B cell (primary cell): ENCODE results near the gene SLC22A15. TPM values are rescaled to one million over a fixed set of nuclear protein-coding genes. Genes with fewer than 3 reads are reported as not detected.

Experiments
- ATAC-seq: fragments of 200-7000 bp; cut with Tn5 transposase; one replicate; pipeline ENCODE4 v1.10.0; 2021; ENCODE audit warnings: low read depth, mild to moderate bottlenecking, moderate number of reproducible peaks, moderate library complexity
- CTCF ChIA-PET: fragments of 350-600 bp; sonication (Branson Sonifier 250); formaldehyde crosslinking; loops from one replicate; lab custom pipeline; 2021; ENCODE audit warnings: antibody characterized with exemption, inconsistent platforms; lab: Charles Lee
- POLR2A ChIA-PET: fragments of 350-600 bp; sonication (Branson Sonifier 250); formaldehyde crosslinking; loops from one replicate; lab custom pipeline; 2021; ENCODE audit warnings: antibody characterized with exemption; lab: Charles Lee
- DNase-seq: peaks from one replicate; pipeline ENCODE4 v3.0.0; 2013
- H2AFZ ChIP-seq: 2 replicates; pipeline ENCODE4 v1.6.1; 2012; ENCODE audit warnings: mild to moderate bottlenecking, low read depth, low read length; ENCODE audit not compliant: insufficient read depth, poor library complexity, severe bottlenecking
- H3K27ac ChIP-seq, 2 donors: 1 replicate in 1 of 2; 2 replicates in 1 of 2; pipeline ENCODE4 v1.5.1; 2012 to 2013; ENCODE audit warnings: low read length in 2 of 2, mild to moderate bottlenecking in 2 of 2, moderate library complexity in 1 of 2
- H3K27me3 ChIP-seq, 4 experiments: fragments of 200-600 bp in 1 of 4; sonication (generic) in 1 of 4; replicated peaks in 1 of 4; 1 replicate in 2 of 4; 2 replicates in 2 of 4; pipeline versions ENCODE4 v1.6.1 to v1.7.0; 2013 to 2016; ENCODE audit warnings: low read length in 3 of 4, mild to moderate bottlenecking in 2 of 4, mixed read lengths in 1 of 4, moderate library complexity in 1 of 4; ENCODE audit not compliant: insufficient read depth in 4 of 4, control insufficient read depth in 3 of 4; ENCODE audit errors: control extremely low read depth in 1 of 4
- H3K36me3 ChIP-seq, 2 experiments: replicated peaks in 1 of 2; 1 replicate in 1 of 2; 2 replicates in 1 of 2; pipeline versions ENCODE4 v1.6.1 to v1.7.1; 2013; ENCODE audit warnings: low read length in 1 of 2; ENCODE audit not compliant: insufficient read depth in 2 of 2, control insufficient read depth in 1 of 2; ENCODE audit errors: control extremely low read depth in 1 of 2, extremely low read depth in 1 of 2
- H3K4me1 ChIP-seq, 2 donors: fragments of 200-600 bp in 1 of 2; sonication (generic) in 1 of 2; 1 replicate in 1 of 2; 2 replicates in 1 of 2; pipeline versions ENCODE4 v1.5.1 to v1.6.1; 2013 to 2017; ENCODE audit warnings: low read length in 2 of 2; ENCODE audit not compliant: control insufficient read depth in 2 of 2, insufficient read depth in 2 of 2
- H3K4me2 ChIP-seq: replicated peaks from 2 replicates; pipeline ENCODE3; 2012; ENCODE audit warnings: mild to moderate bottlenecking, low read depth, low read length; ENCODE audit not compliant: poor library complexity, severe bottlenecking
- H3K4me3 ChIP-seq, 5 experiments: fragments of 200-600 bp in 1 of 5; sonication (generic) in 1 of 5; 1 replicate in 3 of 5; 2 replicates in 2 of 5; pipeline versions ENCODE4 v1.5.1 to v1.7.0; 2011 to 2016; ENCODE audit warnings: low read length in 4 of 5, mild to moderate bottlenecking in 4 of 5, low read depth in 2 of 5, control low read depth in 1 of 5, moderate library complexity in 1 of 5; ENCODE audit not compliant: insufficient read depth in 1 of 5; ENCODE audit errors: control extremely low read depth in 1 of 5, extremely low read depth in 1 of 5
- H3K79me2 ChIP-seq: fragments of 200-600 bp; sonication (generic); one replicate; pipeline ENCODE4 v1.6.0; 2016; ENCODE audit warnings: low read length; ENCODE audit not compliant: control insufficient read depth, insufficient read depth
- H3K9ac ChIP-seq: fragments of 200-600 bp; sonication (generic); 2 replicates; pipeline ENCODE4 v1.6.1; 2017; ENCODE audit warnings: mild to moderate bottlenecking, low read length, moderate library complexity
- H3K9me3 ChIP-seq, 3 donors: one replicate each; pipeline versions ENCODE4 v1.6.1 to v1.7.1; 2013; ENCODE audit warnings: low read length in 2 of 3; ENCODE audit not compliant: control insufficient read depth in 2 of 3, insufficient read depth in 1 of 3; ENCODE audit errors: control extremely low read depth in 1 of 3
- H4K20me1 ChIP-seq: 2 replicates; pipeline ENCODE4 v1.6.0; 2012; ENCODE audit warnings: mild to moderate bottlenecking, low read length; ENCODE audit not compliant: insufficient read depth, control insufficient read depth, poor library complexity, severe bottlenecking
- H3K27ac Mint-ChIP-seq: one replicate; pipeline ENCODE4 v1.8.0; 2021; ENCODE audit warnings: mixed read lengths
- H3K27me3 Mint-ChIP-seq: one replicate; pipeline ENCODE4 v1.8.0; 2021; ENCODE audit warnings: mixed read lengths
- H3K4me1 Mint-ChIP-seq: one replicate; pipeline ENCODE4 v1.8.0; 2021; ENCODE audit warnings: mixed read lengths
- H3K4me3 Mint-ChIP-seq: one replicate; pipeline ENCODE4 v1.8.0; 2021; ENCODE audit warnings: mixed read lengths
- H3K9me3 Mint-ChIP-seq: one replicate; pipeline ENCODE4 v1.8.0; 2022; ENCODE audit warnings: mixed read lengths; ENCODE audit not compliant: insufficient read depth
- EZH2 ChIP-seq: IDR thresholded peaks from 2 replicates; pipeline ENCODE4 v1.6.1; 2012; ENCODE audit warnings: borderline replicate concordance, low read depth, mild to moderate bottlenecking, moderate library complexity, low read length; ENCODE audit not compliant: insufficient read depth, poor library complexity, severe bottlenecking
- WGBS: methylation state at CpG from one replicate; pipeline ENCODE4 v1.1.5; 2013; ENCODE audit warnings: missing lambda C conversion rate; ENCODE audit not compliant: insufficient coverage; 5-methylcytosine and 5-hydroxymethylcytosine counted together
- intact Hi-C: fragments of 100-400 bp; cut with micrococcal nuclease; formaldehyde crosslinking; loops from one replicate; pipeline ENCODE4 v1.10.0; 2022
- polyA plus RNA-seq: library from polyadenylated mRNA; depleted of rRNA; stranded (reverse); fragments of >200 nt; gene quantifications from 2 replicates; pipeline ENCODE4 v1.2.3, GENCODE V29; 2012
- total RNA-seq, 2 donors: library from RNA; stranded (reverse); fragments of 120-200 nt in 1 of 2; gene quantifications; 1 replicate in 1 of 2; 2 replicates in 1 of 2; pipeline versions ENCODE4 v1.2.3 to v1.2.4, GENCODE V29; 2013 to 2022
- TF ChIP-seq, protein P1 (sequence below): fragments of 200-600 bp; IDR thresholded peaks from one replicate; pipeline ENCODE4 v1.8.0; 2022; ENCODE audit warnings: antibody characterized with exemption, mild to moderate bottlenecking

Gene SLC22A15
- total and polyA plus RNA-seq, 2 donors (not counting 1 experiment from before 2014, with no cell fraction given) = 3.9 to 7.5 TPM

- peaks cover 4% of the 10 kb centered on the region for H3K4me1 Mint-ChIP-seq
- no peak for TF ChIP-seq EZH2
- TF ChIP-seq, protein P1, sequence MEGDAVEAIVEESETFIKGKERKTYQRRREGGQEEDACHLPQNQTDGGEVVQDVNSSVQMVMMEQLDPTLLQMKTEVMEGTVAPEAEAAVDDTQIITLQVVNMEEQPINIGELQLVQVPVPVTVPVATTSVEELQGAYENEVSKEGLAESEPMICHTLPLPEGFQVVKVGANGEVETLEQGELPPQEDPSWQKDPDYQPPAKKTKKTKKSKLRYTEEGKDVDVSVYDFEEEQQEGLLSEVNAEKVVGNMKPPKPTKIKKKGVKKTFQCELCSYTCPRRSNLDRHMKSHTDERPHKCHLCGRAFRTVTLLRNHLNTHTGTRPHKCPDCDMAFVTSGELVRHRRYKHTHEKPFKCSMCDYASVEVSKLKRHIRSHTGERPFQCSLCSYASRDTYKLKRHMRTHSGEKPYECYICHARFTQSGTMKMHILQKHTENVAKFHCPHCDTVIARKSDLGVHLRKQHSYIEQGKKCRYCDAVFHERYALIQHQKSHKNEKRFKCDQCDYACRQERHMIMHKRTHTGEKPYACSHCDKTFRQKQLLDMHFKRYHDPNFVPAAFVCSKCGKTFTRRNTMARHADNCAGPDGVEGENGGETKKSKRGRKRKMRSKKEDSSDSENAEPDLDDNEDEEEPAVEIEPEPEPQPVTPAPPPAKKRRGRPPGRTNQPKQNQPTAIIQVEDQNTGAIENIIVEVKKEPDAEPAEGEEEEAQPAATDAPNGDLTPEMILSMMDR = no peak
- Histone ChIP-seq H3K36me3 (no peaks in the 10 kb centered on the region), H3K4me1 (no peaks in the 10 kb centered on the region), H3K27ac (no peak overlapping the region), H3K9me3 (no peaks in the 10 kb centered on the region), H3K4me3 (no peak overlapping the region), H3K9ac (no peak overlapping the region), H2AFZ (no peak overlapping the region), H4K20me1 (no peaks in the 10 kb centered on the region), H3K4me2 (no peak overlapping the region), H3K27me3 (peaks cover 0 to 2% (median 0%) of the 10 kb centered on the region in 4 experiments), H3K79me2 (no peaks in the 10 kb centered on the region)
- H3K27ac Mint-ChIP-seq = no peak overlapping the region
- POLR2A ChIA-PET = no interaction called here
- H3K4me3 Mint-ChIP-seq = no peak overlapping the region
- WGBS = 0% methylated on average over 1 of the region's 1 CpG
- intact Hi-C loops = no loop called here
- no peak for ATAC-seq
- CTCF ChIA-PET = no interaction called here
- DNase-seq = no peak
- no peaks in the 10 kb centered on the region for H3K9me3 Mint-ChIP-seq
- peaks cover 28% of the 10 kb centered on the region for H3K27me3 Mint-ChIP-seq
These were observed 23.8 kb upstream of the SLC22A15 start for GRCh38 chr1:115952547-115952946.

DNA sequence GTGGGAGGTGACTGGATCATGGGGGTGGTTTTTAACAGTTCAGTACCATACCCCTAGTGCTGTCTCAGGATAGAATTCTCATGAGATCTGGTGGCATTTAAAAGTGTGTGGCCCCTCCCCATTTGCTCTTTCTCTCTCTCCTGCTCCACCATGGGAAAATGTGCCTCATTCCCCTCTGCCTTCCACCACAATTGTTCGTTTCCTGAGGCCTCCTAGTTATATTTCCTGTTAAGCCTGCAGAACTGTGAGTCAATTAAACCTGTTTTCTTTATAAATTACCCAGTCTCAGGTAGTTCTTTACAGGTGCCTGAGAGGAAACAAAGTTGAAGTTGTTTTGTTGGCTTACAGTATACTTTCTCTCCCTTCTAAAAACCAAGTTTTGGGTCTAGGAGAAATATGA is 23.1 kb upstream of the SLC22A15 start:
- Histone ChIP-seq H3K27me3 (peaks cover 0 to 2% (median 0%) of the 10 kb centered on the region in 4 experiments), H3K9ac (no peak overlapping the region), H3K79me2 (no peaks in the 10 kb centered on the region), H4K20me1 (no peaks in the 10 kb centered on the region), H3K4me1 (no peaks in the 10 kb centered on the region), H3K4me2 (no peak overlapping the region), H3K36me3 (no peaks in the 10 kb centered on the region), H3K4me3 (no peak overlapping the region), H2AFZ (no peak overlapping the region), H3K27ac (no peak overlapping the region), H3K9me3 (no peaks in the 10 kb centered on the region)
- POLR2A ChIA-PET = no interaction called here
- no peak overlapping the region for H3K27ac Mint-ChIP-seq
- DNase-seq = no peak
- ATAC-seq = no peak
- H3K9me3 Mint-ChIP-seq = no peaks in the 10 kb centered on the region
- no peak for TF ChIP-seq EZH2
- TF ChIP-seq, protein P1 = no peak
- H3K4me3 Mint-ChIP-seq = no peak overlapping the region
- WGBS = no CpG with 5 or more reads among the region's 1 CpG
- peaks cover 4% of the 10 kb centered on the region for H3K4me1 Mint-ChIP-seq
- intact Hi-C loops = no loop called here
- peaks cover 29% of the 10 kb centered on the region for H3K27me3 Mint-ChIP-seq
- CTCF ChIA-PET = no interaction called here
